DMS 273 treated with DMSO at 0.1 percent for 48 hours (cell line): ENCODE results near the gene TRAF2.

ENCODE experiments used
- DNase-seq: peaks from one replicate; lab custom pipeline; 2025; lab: John Stamatoyannopoulos, UW

The TRAF2 gene

GRCh38 chr9:136847088-136847825 is 39.1 kb upstream of the TRAF2 start:
- no peak for DNase-seq

GRCh38 chr9:136847826-136848392 is 38.4 kb upstream of the TRAF2 start:
- DNase-seq: no peak

GRCh38 chr9:136848393-136849037 is 37.8 kb upstream of the TRAF2 start:
- no peak for DNase-seq

- DNase-seq: peak; percentile 94
These were observed 37.0 kb upstream of the TRAF2 start, which contains the start of gene PHPT1 for GRCh38 chr9:136849038-136849959. PHPT1 (plus strand) TSS chr9:136849409; CDS start chr9:136849431, 22 bp downstream.

- DNase-seq: no peak
These were observed 36.1 kb upstream of the TRAF2 start for GRCh38 chr9:136849960-136850865.

- no peak for DNase-seq
These were observed 35.2 kb upstream of the TRAF2 start for GRCh38 chr9:136850866-136851775.

GRCh38 chr9:136851941-136852663 is 34.2 kb upstream of the TRAF2 start, which contains the start of gene MAMDC4:
MAMDC4 (plus strand) TSS chr9:136852346; CDS start chr9:136852417, 71 bp downstream.
- DNase-seq: no peak

- DNase-seq: no peak
These were observed 33.4 kb upstream of the TRAF2 start for GRCh38 chr9:136852664-136853595.

GRCh38 chr9:136853596-136854112 is 32.7 kb upstream of the TRAF2 start:
- DNase-seq: no peak

GRCh38 chr9:136854113-136854841 is 32.0 kb upstream of the TRAF2 start:
- DNase-seq: no peak

GRCh38 chr9:136854842-136855460 is 31.4 kb upstream of the TRAF2 start:
- no peak for DNase-seq

GRCh38 chr9:136855461-136856078 is 30.7 kb upstream of the TRAF2 start:
- DNase-seq: no peak

- DNase-seq: no peak
These were observed 30.2 kb upstream of the TRAF2 start for GRCh38 chr9:136856079-136856476.

GRCh38 chr9:136856541-136857141 is 29.7 kb upstream of the TRAF2 start:
- DNase-seq: no peak

GRCh38 chr9:136857166-136857565 is 29.1 kb upstream of the TRAF2 start:
- DNase-seq: no peak
